Activated B cell treated with CpG ODN at 0.5 μM for 24 hours (primary cell): ENCODE results near the gene NBPF1. TPM values are rescaled to one million over a fixed set of nuclear protein-coding genes. Genes with fewer than 3 reads are reported as not detected.

Experiments used
- ATAC-seq: fragments of 200-7000 bp; cut with Tn5 transposase; one replicate; pipeline ENCODE4 v1.10.0; 2021; ENCODE audit warnings: low read depth, mild to moderate bottlenecking, moderate library complexity
- CTCF ChIA-PET: fragments of 350-600 bp; sonication (Branson Sonifier 250); formaldehyde crosslinking; loops from one replicate; lab custom pipeline; 2021; ENCODE audit warnings: antibody characterized with exemption; lab: Charles Lee
- POLR2A ChIA-PET: fragments of 350-600 bp; sonication (Branson Sonifier 250); formaldehyde crosslinking; loops from one replicate; lab custom pipeline; 2021; ENCODE audit warnings: antibody characterized with exemption; lab: Charles Lee
- DNase-seq: peaks from one replicate; pipeline ENCODE4 v3.0.0; 2022
- H3K27ac Mint-ChIP-seq: one replicate; pipeline ENCODE4 v1.8.0; 2020; ENCODE audit warnings: mixed read lengths
- H3K27me3 Mint-ChIP-seq: one replicate; pipeline ENCODE4 v1.8.0; 2021; ENCODE audit warnings: mixed read lengths
- H3K36me3 Mint-ChIP-seq: one replicate; pipeline ENCODE4 v1.8.0; 2021; ENCODE audit warnings: low read depth, mixed read lengths
- H3K4me1 Mint-ChIP-seq: one replicate; pipeline ENCODE4 v1.8.0; 2021; ENCODE audit warnings: mixed read lengths
- H3K4me3 Mint-ChIP-seq: one replicate; pipeline ENCODE4 v1.8.0; 2020; ENCODE audit warnings: mild to moderate bottlenecking, mixed read lengths
- H3K9me3 Mint-ChIP-seq: one replicate; pipeline ENCODE4 v1.8.0; 2020; ENCODE audit warnings: mixed read lengths
- CTCF ChIP-seq: fragments of 200-600 bp; IDR thresholded peaks from one replicate; pipeline ENCODE4 v1.8.0; 2022; ENCODE audit warnings: antibody characterized with exemption, mild to moderate bottlenecking
- intact Hi-C: fragments of 100-400 bp; cut with micrococcal nuclease; formaldehyde crosslinking; loops from one replicate; pipeline ENCODE4 v1.15.1; 2024
- total RNA-seq: library from RNA; stranded (reverse); gene quantifications from 2 replicates; pipeline ENCODE4 v1.2.3, GENCODE V29; 2022

Gene NBPF1
- total RNA-seq, 1 donor from 2014 or later = 20.2 TPM

- H3K36me3 Mint-ChIP-seq = no peaks in the 10 kb centered on the region
- TF ChIP-seq CTCF = no peak
- no peak overlapping the region for H3K27ac Mint-ChIP-seq
- POLR2A ChIA-PET = interaction anchor here (0.9 kb wide), 1 partner anchor 333 kb away, joined by 13 read pairs; no protein-coding TSS in a partner anchor
- no peaks in the 10 kb centered on the region for H3K9me3 Mint-ChIP-seq
- H3K27me3 Mint-ChIP-seq = no peaks in the 10 kb centered on the region
- H3K4me1 Mint-ChIP-seq = no peaks in the 10 kb centered on the region
- ATAC-seq (no peak), DNase-seq (peak; percentile 26)
- CTCF ChIA-PET = interaction anchor here (1.1 to 1.8 kb wide), 4 partner anchors 9 to 428 kb away, joined by 4 to 13 read pairs (median 6); partner anchors contain the start of gene NECAP2
- intact Hi-C loops = no loop called here
- H3K4me3 Mint-ChIP-seq = no peak overlapping the region
These were observed 5.4 kb upstream of the NBPF1 start for GRCh38 chr1:16618719-16619118.

GRCh38 chr1:16617778-16618580, 4.6 kb upstream of the NBPF1 start:
- Mint-ChIP-seq H3K36me3 (no peaks in the 10 kb centered on the region), H3K4me1 (no peaks in the 10 kb centered on the region), H3K27me3 (no peaks in the 10 kb centered on the region), H3K9me3 (no peaks in the 10 kb centered on the region), H3K27ac (no peak overlapping the region), H3K4me3 (no peak overlapping the region)
- no peak for TF ChIP-seq CTCF
- intact Hi-C loops = no loop called here
- ChIA-PET POLR2A (interaction anchor here (0.6 to 0.9 kb wide), 2 partner anchors 334 to 1529 kb away, joined by 4 to 13 read pairs; no protein-coding TSS in a partner anchor), CTCF (interaction anchor here (1.1 to 1.8 kb wide), 4 partner anchors 9 to 429 kb away, joined by 4 to 13 read pairs (median 6); partner anchors contain the start of gene NECAP2)
- ATAC-seq (no peak), DNase-seq (no peak)

- no peaks in the 10 kb centered on the region for H3K9me3 Mint-ChIP-seq
- CTCF ChIA-PET = interaction anchor here (0.7 to 2.6 kb wide), 5 partner anchors 8 to 334 kb away, joined by 3 to 13 read pairs (median 7); partner anchors contain the start of gene NECAP2
- H3K4me3 Mint-ChIP-seq = no peak overlapping the region
- intact Hi-C loops = no loop called here
- H3K27ac Mint-ChIP-seq = no peak overlapping the region
- no peak for TF ChIP-seq CTCF
- no peaks in the 10 kb centered on the region for H3K4me1 Mint-ChIP-seq
- ATAC-seq (no peak), DNase-seq (peak; percentile 19)
- POLR2A ChIA-PET = interaction anchor here (0.6 to 2.5 kb wide), 2 partner anchors 334 to 1528 kb away, joined by 4 to 7 read pairs; no protein-coding TSS in a partner anchor
- H3K27me3 Mint-ChIP-seq = no peaks in the 10 kb centered on the region
- H3K36me3 Mint-ChIP-seq = no peaks in the 10 kb centered on the region
These were observed 3.8 kb upstream of the NBPF1 start for GRCh38 chr1:16617114-16617631.

- no peaks in the 10 kb centered on the region for H3K27me3 Mint-ChIP-seq
- TF ChIP-seq CTCF = no peak
- no peaks in the 10 kb centered on the region for H3K36me3 Mint-ChIP-seq
- ChIA-PET CTCF (interaction anchor here (1.9 to 2.6 kb wide), 2 partner anchors 10 to 336 kb away, joined by 7 to 12 read pairs; no protein-coding TSS in a partner anchor), POLR2A (interaction anchor here (0.6 to 2.5 kb wide), 3 partner anchors 102 to 768 kb away, joined by 3 to 7 read pairs (median 6); partner anchors contain the start of gene SPEN)
- intact Hi-C loops = no loop called here
- no peak for ATAC-seq
- H3K9me3 Mint-ChIP-seq = no peaks in the 10 kb centered on the region
- H3K4me1 Mint-ChIP-seq = no peaks in the 10 kb centered on the region
- DNase-seq = peak; percentile 17
- no peak overlapping the region for H3K27ac Mint-ChIP-seq
- H3K4me3 Mint-ChIP-seq = no peak overlapping the region
These were observed 2.2 kb upstream of the NBPF1 start for GRCh38 chr1:16615253-16616252.
